Measurements from ENCODE around the gene COMT.

COMT gene

DNA sequence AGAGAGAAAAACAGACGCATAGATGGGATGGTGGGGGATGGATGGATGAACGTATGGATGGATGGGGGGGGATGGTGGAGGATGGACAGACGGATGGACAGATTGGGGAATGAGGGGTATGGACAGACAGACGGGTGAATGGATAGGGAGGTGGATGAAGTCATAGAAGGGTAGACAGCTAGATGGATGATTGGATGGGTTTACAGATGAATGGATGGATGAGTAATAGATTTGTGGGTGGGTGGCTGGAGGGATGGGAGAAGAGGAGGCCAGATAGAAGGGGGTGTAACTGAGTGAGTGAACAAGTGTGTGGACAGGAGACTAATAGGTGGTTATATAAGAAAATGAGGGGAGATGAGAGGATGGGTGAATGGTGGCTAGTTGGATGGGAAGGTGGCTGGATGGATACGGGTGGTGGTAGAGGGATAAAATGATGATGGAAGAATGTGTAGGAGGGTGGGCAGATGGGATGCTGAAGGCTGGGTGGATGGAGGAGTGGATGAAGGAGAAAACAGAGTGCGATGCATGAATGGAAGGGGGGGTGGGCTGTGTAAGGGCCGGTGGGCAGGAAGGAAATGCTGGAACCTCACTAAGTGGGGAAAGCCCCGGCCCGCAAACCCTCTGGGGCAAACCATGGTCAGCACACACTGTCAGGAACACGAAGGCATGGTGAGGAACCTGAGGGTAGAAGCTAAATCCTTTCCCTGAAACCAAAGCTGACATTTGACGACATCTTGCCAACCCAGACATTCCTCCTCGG, 53.5 kb downstream of the COMT start:
- DNase-seq (ENCODE audit: low spot score), result no peak

DNA sequence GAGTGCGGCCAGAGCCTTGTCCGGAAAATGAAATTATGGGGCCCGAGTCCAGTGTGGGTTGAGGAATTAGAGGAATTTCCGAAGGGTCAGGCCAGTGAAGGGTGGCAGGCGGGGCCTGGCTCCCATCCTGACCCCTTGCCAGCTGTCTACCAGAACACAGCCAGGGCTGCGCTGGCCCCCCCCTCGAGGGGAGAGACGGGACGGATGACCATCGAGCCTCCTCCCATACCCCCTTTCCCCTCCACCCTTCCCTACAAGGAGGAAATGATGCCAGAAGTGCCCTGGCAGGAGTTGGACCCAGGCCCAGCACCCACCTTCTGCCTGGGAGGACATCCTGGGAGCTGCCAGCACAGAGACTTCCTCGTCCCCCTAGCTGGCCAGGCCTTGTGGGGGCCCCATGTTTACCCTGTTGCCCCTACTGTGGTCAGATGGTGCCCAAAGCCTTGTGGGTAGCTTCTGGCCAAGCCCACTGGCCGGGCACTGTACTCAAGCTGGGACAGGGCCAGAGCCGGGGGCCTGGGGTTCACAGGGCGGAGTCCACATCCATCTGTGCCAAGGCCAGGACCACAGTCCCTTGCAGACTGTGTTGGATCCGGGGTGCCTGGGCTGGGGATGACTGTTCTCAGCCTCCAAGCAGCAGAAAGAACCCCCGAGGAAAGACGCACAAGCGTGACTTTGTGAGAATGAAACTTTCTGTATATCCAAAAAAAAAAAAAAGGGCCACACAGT, 54.2 kb downstream of the COMT start:
- peak; percentile 65 for DNase-seq (ENCODE audit: low spot score)

DNA sequence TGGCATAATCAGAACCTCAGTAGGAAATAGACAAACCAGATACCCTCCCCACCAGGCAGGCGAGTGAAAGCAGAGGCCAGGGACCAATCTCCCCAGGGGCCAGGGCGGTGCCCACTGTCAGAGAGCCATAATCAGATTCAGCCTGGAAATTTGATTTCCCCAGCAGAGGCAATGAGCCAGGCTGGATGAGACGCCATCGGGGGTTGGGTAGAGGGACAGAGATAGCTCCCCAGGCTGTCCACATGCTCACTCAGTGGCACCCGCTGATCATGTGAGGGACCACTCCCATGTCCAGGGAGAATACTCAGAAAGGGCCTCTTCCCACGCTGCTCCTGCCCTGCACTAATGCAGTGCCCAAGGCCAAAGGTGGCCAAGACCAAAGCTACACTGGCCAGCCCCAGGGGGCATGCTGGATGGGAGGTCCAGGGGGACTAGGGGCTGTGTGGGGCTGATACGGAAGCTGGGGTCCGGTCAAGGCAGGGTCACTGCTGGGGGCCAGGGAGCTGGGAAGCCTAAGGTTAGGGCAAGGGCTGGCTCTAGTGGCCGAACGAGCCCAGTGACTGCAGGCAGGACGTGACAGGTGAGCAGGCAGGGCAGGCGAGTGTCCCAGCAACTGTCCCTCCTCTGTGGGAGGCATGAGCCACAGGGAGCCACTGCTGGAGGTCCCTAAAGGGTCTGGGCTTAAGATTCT, 55.3 kb downstream of the COMT start:
- no peak for DNase-seq (ENCODE audit: low spot score)

DNA sequence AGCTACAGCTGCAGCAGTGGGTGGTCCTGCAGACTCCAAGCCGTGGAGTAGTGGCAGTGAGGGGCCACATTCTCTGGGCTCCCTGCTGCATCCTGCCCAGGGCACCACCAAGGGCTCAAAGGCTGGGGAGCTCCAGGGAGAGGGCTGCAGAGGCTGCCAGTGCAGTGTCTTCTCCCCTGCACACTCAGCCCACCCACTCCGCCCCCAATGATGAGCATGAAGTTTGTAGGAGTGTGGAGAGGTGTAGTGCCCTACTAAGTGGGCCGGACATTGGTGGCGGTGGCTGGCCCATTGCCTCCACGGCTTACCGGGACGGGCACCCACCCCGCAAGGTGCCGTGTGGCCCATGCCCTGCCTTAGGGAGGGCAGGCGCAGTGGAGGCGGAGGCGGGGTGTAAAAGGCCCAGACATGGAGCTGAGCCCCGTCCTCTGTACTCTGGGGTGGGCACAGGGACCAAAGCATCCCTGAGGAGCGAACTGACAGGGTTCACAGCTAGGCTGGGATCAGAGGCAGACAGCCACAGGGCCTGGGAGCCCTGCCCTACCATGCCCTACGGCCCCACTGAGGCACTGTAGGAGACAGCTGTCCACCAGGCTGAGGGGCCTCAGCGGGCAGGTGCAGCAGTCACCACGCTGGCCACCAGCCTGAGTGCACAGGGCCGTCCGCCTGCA, 56.1 kb downstream of the COMT start:
- DNase-seq (ENCODE audit: low spot score), result no peak

DNA sequence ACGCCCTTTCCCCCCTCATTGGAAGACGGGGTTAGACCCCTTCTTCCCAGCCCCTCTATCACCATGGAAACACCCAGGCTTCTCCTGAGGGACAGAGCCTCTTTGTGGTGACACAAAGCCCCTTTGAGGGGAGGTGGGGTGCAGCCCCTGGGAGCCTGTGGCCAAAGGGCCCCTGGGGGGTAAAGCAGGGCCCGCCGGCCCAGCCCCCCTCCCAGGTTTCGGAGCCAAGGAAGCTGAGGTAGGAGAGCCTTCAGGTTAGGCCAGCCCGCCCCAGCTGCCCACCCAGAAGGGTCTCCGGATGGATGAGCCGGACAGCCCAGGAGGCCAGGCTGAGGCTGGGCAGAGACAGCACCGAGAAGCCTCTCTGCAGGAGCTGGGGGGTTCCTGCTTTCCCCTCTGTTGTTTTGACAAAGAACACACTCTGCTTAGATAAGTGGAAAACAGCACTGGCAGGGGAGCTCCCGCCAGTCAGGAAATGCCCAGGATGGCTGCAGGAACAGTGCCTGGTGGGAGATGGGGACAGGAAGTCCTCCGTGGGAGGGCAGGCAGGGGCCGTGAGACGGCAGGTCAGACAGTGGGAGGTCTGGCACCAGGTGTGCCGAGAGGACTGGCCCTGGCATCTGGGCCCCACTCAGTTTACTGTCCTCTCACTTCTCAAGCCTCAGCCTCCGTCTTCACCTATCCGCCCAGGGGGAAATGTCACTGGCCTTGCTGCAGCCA, 56.8 kb downstream of the COMT start:
- no peak for DNase-seq (ENCODE audit: low spot score)

DNA sequence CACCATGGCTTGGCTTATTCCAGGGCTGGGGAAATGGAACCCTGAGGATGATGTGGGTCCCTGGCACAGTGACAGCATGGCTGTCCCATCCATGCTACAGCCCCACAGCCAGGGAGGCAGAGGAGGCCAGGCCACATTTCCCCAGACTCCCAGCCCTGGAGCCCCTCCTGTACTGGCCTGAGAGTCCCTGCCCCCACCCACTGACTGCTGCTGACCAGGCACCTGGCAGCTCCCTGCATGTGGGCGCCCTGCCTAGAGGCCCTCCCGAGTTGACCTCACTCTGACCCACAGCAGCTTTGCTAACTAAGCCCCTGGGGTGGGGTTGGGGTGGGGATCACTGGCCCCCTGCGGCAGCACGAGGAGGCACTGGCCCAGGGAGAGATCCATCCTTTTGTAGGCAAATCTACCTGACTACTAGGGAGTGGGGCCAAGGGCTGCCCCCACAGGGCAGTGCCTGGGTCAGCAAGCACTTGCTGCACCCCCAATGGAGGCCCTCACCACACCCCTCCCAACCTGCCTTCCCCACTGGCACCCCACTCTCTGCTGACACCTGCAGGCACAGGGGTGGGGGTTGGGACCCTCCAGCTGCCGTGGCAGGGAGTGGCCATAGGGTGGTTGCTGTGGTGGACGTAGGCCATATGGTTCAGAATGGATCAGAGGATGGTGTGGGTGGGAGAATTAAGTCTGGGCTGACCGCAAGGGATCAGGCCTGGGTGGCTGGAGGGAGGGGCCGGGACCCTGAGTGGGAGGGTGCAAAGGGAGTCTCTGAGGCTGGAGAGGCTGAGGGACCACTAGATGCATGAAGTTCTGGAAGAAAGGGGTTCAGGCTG, 57.6 kb downstream of the COMT start:
- no peak for DNase-seq (ENCODE audit: low spot score)

- DNase-seq (ENCODE audit: low spot score), result no peak
Measured at GRCh38 chr22:20000246-20001081, 58.9 kb downstream of the COMT start.

DNA sequence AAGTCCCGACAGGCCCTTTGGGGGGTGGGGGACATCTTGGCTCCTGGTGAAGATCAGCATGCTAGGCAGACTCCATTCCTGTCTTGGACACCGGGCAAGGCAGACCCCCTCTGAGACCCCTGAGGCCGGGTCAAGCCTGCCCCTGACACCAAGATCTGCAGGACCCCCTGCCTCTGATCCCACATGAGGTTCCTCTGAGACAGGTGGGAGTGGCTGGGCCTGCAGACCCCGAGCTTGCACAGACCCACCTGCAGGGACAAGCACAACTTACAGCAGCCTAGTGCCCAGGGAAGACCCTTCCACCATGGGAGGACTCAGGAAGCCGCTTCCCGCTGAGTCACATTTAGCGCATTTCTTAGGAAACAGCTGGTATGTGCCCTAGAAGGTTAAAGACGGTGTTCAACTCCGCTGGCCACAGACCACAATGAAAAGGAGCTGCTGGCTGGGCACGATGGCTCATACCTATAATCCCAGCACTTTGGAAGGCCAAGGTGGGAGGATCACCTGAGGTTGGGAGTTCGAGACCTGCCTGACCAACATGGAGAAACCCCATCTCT, 59.6 kb downstream of the COMT start:
- DNase-seq (ENCODE audit: low spot score), result no peak

GRCh38 chr22:20002128-20002527, 60.6 kb downstream of the COMT start:
- DNase-seq (ENCODE audit: low spot score), result no peak

- DNase-seq (ENCODE audit: low spot score), result no peak
Measured at GRCh38 chr22:20002636-20003035, 61.1 kb downstream of the COMT start.

DNA sequence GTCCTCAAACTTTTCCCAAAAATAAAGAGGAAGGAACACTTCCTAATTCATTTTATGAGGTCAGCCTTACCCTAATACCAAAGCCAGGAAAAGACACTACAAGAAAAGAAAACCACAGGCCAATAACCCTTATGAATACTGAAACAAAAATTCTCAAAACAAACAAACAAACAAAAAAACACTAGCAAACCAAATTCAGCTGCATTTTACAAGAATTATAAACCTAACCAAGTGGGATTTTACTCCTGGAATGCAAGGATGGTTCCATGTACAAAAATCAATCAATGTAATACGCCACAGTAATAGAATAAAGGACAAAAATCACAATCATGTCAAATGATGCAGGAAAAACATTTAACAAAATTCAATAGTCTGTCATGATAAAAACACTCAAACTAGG, 61.7 kb downstream of the COMT start:
- DNase-seq (ENCODE audit: low spot score), result no peak

DNA sequence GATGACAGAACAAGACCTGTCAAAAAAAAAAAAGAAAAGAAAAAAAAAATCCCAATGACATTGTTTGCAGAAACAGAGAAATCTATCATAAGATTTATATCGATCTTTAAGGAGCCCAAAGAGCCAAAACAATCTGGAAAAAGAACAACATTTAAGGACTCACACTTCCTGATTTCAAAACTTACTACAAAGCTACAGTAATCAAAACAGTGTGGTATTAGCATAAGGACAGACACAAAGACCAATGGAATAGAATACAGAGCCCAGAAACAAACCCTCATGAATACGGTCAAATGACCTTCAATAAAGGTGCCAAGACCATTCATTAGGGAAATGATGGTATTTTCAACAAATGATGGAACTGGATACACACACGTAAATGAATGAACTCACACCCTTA, 62.9 kb downstream of the COMT start:
- DNase-seq (ENCODE audit: low spot score), result no peak

GRCh38 chr22:20008221-20008995, 66.8 kb downstream of the COMT start:
- no peak for DNase-seq (ENCODE audit: low spot score)

- DNase-seq (ENCODE audit: low spot score), result no peak
Measured at GRCh38 chr22:20009018-20009491, 67.5 kb downstream of the COMT start.

GRCh38 chr22:20009582-20010306, 68.2 kb downstream of the COMT start:
- DNase-seq (ENCODE audit: low spot score), result no peak

DNA sequence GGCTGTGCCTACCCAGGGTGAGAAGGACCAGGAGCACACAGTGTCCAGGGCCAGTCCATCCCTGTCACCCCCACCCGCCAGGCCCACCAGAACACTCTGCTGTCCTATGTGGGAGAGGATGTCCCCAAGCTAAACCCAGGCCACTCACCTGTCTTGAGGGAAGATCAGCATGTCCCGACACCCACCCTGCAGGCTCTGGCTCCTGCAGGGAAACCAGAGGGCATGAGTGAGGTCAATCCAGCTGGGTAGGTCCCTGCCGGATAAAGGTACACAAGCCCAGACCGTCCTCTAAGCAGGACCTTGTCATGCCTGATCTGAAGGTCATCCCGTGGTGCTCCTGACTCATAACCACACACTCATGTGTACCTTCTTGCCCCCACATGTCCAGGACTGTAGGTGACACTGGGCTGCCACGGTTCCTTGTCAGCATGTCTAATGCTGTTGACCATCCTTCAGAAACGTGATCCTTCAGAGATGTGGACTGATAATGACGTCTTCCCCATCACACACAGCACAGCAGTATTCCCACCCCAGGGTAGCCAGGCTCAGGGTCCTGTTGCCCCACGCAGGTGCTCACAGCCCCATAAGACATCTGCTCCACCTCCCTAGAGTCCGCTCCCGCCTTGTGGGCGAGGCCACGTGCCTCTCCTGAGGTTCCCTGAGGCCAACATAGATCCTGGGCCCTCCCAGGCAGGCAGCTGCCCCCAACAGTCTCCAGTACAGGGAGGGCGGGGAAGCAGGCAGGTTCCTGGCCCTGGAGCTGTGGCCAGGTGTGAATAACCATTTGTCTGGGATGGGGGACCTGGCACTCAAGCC, 68.9 kb downstream of the COMT start:
- DNase-seq (ENCODE audit: low spot score), result no peak
